GM12891 (cell line): Measurements from ENCODE around the gene SMARCAL1.

Experiments used
- DNase-seq: peaks from one replicate; pipeline ENCODE4 v3.0.0; 2011; ENCODE audit warnings: low spot score; ENCODE audit not compliant: insufficient read length
- FAIRE-seq: peaks from 2 replicates; lab custom pipeline; 2011; peaks lifted over from hg19 to GRCh38; lab: Jason Lieb, UNC
- PAX5 ChIP-seq: IDR thresholded peaks from 2 replicates; pipeline ENCODE4 v1.6.1; 2011; ENCODE audit warnings: low read length, moderate library complexity, mild to moderate bottlenecking; ENCODE audit not compliant: insufficient read depth, severe bottlenecking
- POLR2A ChIP-seq: IDR thresholded peaks from 2 replicates; pipeline ENCODE4 v1.6.1; 2011; ENCODE audit warnings: low read depth, low read length, control low read depth
- POLR2AphosphoS5 ChIP-seq: IDR thresholded peaks from 2 replicates; pipeline ENCODE4 v1.6.1; 2011; ENCODE audit warnings: low read depth, low read length, control low read depth
- POU2F2 ChIP-seq: IDR thresholded peaks from 2 replicates; pipeline ENCODE4 v1.6.1; 2011; ENCODE audit warnings: low read depth, mild to moderate bottlenecking, control low read depth, low read length, moderate library complexity
- SPI1 ChIP-seq: IDR thresholded peaks from 2 replicates; pipeline ENCODE4 v1.6.1; 2011; ENCODE audit warnings: low read depth, low read length, control low read depth
- TAF1 ChIP-seq: IDR thresholded peaks from 2 replicates; pipeline ENCODE4 v1.6.1; 2011; ENCODE audit warnings: low read depth, low read length, control low read depth

The SMARCAL1 gene

DNA sequence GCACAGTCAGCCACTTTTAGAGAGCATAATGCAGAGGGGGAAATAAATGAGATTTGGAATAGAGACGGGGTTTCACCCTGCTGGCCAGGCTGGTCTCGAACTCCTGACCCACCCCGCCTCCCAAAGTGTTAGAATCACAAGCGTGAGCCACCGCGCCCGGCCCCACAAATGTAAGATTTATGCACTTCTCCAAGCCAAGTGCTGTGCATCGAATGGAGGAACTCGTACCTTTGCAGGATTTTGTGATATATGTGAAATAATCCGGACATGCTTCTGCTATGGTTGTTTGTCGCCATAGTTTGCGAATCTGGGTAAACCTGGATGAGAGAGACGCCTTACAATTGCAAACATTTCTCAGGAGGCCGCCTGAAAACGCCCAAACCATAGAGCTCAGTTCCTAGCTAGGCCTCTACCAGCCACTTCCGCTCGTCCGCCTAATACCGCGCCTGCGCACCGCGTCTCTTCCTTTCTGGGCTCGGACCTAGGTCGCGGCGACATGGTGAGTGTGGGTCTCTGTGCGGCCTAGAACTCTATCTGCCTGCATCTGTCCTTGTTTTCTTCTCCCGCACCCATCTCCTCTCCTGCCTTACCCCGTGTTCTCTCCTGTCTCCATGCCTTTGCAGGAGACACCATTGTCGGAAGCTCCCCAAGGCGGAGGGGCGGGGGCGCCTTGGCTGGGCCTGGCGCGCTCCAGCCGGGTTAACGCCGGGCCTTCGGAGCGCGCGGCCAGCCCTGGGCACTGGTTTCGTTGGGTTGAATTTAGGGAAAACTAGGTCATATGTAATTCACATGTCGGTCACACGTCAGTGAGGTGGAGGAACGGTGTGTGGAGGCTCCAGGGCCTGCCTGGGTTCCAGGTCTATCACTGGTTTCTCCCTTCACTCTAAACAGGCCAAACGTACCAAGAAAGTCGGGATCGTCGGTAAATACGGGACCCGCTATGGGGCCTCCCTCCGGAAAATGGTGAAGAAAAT lies 86.4 kb downstream of the SMARCAL1 start, which contains the start of gene RPL37A:
RPL37A (plus strand) TSS at position 466 of the 974 bp plus-strand sequence; CDS start at position 497, 31 bp downstream.
- TF ChIP-seq PAX5: no peak
- peak; percentile 100 for TF ChIP-seq POLR2A
- TF ChIP-seq SPI1: peak; percentile 81
- TF ChIP-seq POU2F2: peak; percentile 95
- peak; percentile 100 for TF ChIP-seq TAF1
- TF ChIP-seq POLR2AphosphoS5: peak; percentile 100
- peak; percentile 74 for DNase-seq
- peak; percentile 89 for FAIRE-seq

DNA sequence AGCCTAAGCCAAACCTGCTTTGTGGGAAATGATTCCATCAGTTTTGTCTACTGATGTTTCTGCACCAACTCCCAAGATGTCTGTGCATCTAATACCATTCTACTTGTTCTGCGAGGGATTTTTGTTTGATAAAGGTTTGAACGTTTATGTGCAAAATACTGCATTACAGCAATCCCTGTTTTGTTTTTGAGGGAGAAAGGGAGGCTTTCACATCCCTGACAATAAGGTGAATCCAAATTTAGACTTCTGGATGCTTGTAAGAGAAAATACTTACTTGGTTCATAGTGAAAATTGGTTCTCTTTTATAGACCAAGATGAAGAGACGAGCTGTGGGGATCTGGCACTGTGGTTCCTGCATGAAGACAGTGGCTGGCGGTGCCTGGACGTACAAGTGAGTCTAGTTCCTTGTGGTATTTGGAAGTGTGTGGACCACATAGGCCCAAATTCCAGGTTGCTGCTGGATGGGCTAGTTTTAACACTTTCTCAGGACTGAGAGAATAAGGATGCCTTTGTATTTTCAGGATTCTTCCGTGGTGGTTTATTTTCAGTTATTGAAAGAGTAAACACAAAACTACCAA lies 87.4 kb downstream of the SMARCAL1 start:
- no peak for DNase-seq
- FAIRE-seq: no peak
- TF ChIP-seq TAF1: no peak
- no peak for TF ChIP-seq POLR2A
- TF ChIP-seq POU2F2: no peak
- no peak for TF ChIP-seq PAX5
- TF ChIP-seq SPI1: no peak
- no peak for TF ChIP-seq POLR2AphosphoS5

DNA sequence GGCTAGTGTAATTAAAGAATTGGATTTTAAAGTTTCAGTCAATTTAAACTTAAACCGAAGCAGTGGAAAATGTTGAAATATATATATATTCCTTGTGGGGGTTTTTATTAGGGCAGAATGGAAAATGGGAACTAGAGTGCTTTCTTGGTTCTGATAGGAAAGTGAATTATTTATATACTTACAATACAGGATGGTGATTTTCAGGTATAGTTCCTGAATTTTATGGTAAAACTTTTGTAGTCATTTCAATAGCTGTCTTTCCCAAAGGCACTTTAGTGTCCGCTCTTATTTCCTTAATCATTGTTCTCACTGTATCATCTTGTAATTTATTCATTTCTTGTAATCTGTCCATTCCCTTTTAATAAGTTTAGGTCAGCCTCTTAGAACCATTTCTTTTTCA lies 88.3 kb downstream of the SMARCAL1 start:
- FAIRE-seq: no peak
- TF ChIP-seq TAF1 (no peak), PAX5 (no peak), SPI1 (no peak), POLR2AphosphoS5 (no peak), POU2F2 (no peak), POLR2A (no peak)
- no peak for DNase-seq

DNA sequence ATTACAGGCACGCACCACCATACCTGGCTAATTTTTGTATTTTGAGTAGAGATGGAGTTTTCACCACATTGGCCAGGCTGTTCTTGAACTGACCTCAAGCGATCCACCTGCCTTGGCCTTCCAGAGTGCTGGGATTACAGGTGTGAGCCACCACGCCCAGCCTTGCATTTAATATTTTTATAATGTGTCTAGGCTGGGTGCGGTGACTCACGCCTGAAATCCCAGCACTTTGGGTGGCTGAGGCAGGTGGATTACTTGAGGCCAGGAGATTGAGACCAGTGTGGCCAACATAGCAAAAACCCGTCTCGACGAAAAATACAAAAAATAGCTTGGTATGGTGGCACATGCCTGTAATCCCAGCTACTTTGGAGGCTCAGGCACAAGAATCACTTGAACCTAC lies 89.6 kb downstream of the SMARCAL1 start:
- no peak for DNase-seq
- TF ChIP-seq POLR2A: no peak; the same call in 1 of the 2 replicates
- TF ChIP-seq SPI1: no peak
- TF ChIP-seq PAX5: no peak
- no peak; the same call in 1 of the 2 replicates for TF ChIP-seq POLR2AphosphoS5
- no peak for TF ChIP-seq POU2F2
- TF ChIP-seq TAF1: no peak
- no peak for FAIRE-seq

DNA sequence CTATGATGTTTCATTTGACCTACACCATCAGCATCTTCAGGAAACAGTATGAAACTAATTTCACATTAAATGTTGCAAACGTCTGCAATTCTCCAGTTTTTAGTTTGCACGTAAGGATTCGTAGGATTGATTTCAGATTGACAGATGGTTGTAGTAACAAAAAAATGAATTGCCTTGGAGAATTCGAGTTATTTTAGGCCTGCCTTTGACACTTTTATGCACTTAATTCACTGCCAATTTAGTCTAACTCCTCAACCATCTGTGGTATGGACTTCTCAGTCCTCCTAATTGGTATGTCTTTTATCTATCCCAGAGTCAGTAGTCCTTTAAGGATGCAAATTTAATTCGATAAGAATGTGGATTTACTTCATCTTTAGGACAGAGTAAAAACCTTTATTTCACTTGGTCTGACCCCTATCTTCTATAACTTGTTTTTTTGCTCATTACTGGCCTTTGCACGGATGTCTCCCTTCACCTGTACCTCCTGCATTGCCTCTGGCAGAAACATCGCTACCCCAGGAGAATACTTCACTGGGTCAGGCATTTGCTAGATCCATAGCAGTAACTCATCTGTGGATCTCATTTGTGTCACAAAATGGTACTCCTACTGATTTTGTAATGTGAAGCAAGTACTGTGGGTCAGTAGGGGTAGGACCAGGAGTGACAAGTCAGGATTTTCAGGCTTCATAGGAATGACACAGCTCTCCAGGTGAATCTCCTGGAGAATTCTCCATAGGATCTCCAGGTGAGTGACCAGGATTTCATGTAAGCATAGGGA lies 90.3 kb downstream of the SMARCAL1 start:
- TF ChIP-seq SPI1: no peak
- TF ChIP-seq TAF1: no peak
- no peak for TF ChIP-seq POLR2A
- TF ChIP-seq PAX5: no peak
- no peak for TF ChIP-seq POU2F2
- no peak; the same call in 1 of the 2 replicates for TF ChIP-seq POLR2AphosphoS5
- FAIRE-seq (no peak), DNase-seq (no peak)

DNA sequence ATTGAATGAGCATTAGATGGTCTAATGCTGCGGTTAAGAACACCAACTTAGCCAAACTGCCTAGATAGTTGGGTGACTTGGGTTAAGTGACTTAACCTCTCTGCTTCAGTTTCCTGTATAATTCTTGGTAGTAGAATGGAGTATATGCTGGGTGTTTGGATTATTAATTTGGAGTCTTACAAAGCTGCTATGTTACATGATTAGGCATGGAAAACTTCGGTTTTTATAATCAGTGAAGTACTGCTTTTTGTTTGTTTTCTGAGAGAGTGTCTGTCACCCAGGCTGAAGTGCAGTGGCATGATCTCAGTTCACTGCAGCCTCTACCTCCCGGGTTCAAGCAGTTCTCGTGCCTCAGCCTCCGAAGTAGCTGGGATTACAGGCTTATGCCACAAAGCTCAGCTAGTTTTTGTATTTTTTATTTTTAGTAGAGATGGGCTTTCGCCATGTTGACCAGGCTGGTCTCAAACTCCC lies 90.9 kb downstream of the SMARCAL1 start:
- FAIRE-seq (no peak), DNase-seq (no peak)
- TF ChIP-seq PAX5 (no peak), POLR2AphosphoS5 (peak; percentile 86), POLR2A (peak; percentile 61)

DNA sequence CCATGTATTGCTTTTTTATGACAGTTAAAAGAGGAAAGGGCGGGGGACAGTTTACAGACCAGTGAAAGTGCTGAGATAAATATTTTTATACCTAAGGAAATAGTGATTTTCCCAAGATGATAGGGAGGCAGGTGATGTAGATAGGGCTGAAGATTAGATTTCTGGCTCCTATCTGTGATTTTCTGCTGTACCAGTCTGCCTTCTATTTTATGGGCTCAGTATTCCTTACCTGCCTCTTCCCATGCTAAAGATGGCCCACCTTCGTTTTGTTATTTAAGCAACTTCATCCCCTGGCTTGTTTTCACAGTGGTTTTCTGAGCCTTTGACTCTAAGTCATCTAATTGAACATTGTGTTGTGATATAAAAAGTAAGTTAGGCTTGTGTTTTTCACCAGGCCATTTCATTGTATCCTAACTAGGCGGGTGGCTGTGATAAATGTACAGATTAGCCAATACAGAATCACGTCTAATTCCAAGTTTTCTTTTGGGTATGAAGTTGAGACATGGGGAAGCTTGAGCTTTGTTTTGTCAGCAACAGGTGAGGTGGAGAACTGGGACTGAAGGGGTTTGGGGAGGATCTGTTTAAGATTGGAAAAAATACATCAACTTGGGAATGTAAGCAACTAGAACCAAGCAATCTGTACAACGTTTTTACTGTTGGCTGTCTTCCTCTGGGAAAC lies 91.6 kb downstream of the SMARCAL1 start:
- FAIRE-seq: no peak
- no peak for DNase-seq
- TF ChIP-seq POU2F2 (no peak), POLR2A (peak; percentile 14)

DNA sequence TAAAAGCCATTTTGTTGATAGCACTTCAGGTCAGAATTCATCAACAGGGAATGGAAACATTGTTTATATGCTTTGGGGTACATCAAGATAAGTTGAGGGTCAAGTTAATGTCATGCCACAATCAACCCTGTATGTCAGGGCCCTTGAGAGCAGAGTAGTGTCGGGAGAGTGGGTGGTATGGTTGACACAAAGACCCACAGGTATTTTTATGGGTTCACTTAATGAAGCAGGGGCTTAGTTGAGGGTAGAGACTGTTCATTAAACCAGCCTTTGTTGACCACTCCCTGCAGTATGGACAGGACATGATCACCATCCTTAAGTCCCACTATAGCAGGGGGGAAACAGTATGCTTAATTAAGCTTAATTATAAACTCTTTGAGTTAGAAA lies 92.1 kb downstream of the SMARCAL1 start:
- FAIRE-seq (no peak), DNase-seq (no peak)
- TF ChIP-seq PAX5 (no peak), POU2F2 (no peak), POLR2A (peak; percentile 79), POLR2AphosphoS5 (peak; percentile 66), SPI1 (no peak), TAF1 (no peak)
